ENCODE data around the gene SORCS2.

- no peak for TF ChIP-seq CTCF (IDR thresholded peaks at IDR 0.05; ENCODE audit: low read length)
- TF ChIP-seq EZH2 (IDR thresholded peaks at IDR 0.05; ENCODE audit: borderline replicate concordance, low read length) = no peak
These were observed 176.0 kb downstream of the SORCS2 start for GRCh38 chr4:7368296-7368695.

All from OCI-LY1 (cell line).